Measurements from ENCODE around the gene RPS15. TPM values are rescaled to one million over a fixed set of nuclear protein-coding genes. Genes with fewer than 3 reads are reported as not detected.

The RPS15 gene
- total and polyA plus RNA-seq, 9 of the 15 experiments (the other 6 are each of a cell fraction or from before 2014, with no cell fraction given): 605 to 2,791 (median 957) TPM

DNA sequence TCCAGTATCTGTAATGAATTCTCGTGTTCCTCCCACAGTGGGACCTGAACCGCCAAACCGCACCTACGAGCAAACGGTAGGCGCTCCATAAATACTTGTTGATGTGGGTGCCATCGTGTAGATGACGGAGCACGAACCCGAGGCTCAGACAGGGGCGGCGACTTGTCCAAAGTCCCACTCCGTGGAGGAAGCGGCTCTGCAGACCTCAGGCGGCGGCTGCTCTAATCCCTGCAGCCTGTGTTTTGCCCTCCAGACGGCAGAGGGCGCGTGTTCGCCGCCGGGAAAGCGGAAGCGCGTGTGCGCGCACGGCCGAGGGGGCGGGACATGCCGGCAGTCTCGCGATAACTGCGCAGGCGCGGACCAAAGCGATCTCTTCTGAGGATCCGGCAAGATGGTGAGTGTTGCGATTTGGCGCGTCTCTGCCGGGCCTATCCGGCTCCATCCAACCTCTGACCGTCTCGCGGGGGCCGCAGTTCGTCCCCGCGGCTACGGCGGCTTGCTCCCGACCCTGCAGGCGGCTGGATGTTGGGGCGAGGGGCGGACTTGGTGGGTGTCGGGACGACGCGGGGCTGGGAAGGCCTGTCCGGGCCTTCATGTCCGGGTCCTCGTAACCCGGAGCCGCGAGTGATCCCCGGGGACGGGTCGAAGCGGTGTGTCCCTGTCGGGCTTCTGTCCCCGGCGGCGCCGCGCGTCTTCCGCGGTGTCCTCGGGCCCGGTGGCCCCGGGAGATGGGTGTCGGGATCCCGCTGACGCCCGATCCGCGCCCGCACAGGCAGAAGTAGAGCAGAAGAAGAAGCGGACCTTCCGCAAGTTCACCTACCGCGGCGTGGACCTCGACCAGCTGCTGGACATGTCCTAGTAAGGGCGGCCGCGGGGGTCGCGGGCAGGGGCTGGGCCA is at the start of gene RPS15 (continued):
- TF ChIP-seq, protein P1, sequence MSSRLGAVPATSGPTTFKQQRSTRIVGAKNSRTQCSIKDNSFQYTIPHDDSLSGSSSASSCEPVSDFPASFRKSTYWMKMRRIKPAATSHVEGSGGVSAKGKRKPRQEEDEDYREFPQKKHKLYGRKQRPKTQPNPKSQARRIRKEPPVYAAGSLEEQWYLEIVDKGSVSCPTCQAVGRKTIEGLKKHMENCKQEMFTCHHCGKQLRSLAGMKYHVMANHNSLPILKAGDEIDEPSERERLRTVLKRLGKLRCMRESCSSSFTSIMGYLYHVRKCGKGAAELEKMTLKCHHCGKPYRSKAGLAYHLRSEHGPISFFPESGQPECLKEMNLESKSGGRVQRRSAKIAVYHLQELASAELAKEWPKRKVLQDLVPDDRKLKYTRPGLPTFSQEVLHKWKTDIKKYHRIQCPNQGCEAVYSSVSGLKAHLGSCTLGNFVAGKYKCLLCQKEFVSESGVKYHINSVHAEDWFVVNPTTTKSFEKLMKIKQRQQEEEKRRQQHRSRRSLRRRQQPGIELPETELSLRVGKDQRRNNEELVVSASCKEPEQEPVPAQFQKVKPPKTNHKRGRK (tag; IDR thresholded peaks at IDR 0.05): no peak
- TF ChIP-seq U2AF2 (optimal IDR thresholded peaks at IDR 0.05; ENCODE audit: low read depth, low read length) (no peak), BRD4 (IDR thresholded peaks at IDR 0.05) (peak; percentile 97), FOXP1 (CRISPR knock-in tag; IDR thresholded peaks at IDR 0.05) (peak; percentile 86; the same call in 1 of the 2 replicates), RBM14 (IDR thresholded peaks at IDR 0.05; ENCODE audit: borderline replicate concordance, insufficient read depth, low read depth, low read length) (0 out of 2 replicates have a peak, but pooled peaks have one; percentile 72), FOXK1 (CRISPR knock-in tag; IDR thresholded peaks at IDR 0.05; ENCODE audit: borderline replicate concordance) (no peak; the same call in 1 of the 2 replicates), BCOR (IDR thresholded peaks at IDR 0.05) (peak; percentile 23), HDAC2 (IDR thresholded peaks at IDR 0.05) (peak; percentile 39; the same call in 1 of the 2 replicates), ZNF24 (IDR thresholded peaks at IDR 0.05) (peak; percentile 73; the same call in 1 of the 2 replicates)
- TF ChIP-seq, protein P2, sequence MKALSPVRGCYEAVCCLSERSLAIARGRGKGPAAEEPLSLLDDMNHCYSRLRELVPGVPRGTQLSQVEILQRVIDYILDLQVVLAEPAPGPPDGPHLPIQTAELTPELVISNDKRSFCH (CRISPR knock-in tag; IDR thresholded peaks at IDR 0.05): no peak
- TF ChIP-seq, protein P2 (tag; IDR thresholded peaks at IDR 0.05): peak; percentile 83
- TF ChIP-seq, protein P3, sequence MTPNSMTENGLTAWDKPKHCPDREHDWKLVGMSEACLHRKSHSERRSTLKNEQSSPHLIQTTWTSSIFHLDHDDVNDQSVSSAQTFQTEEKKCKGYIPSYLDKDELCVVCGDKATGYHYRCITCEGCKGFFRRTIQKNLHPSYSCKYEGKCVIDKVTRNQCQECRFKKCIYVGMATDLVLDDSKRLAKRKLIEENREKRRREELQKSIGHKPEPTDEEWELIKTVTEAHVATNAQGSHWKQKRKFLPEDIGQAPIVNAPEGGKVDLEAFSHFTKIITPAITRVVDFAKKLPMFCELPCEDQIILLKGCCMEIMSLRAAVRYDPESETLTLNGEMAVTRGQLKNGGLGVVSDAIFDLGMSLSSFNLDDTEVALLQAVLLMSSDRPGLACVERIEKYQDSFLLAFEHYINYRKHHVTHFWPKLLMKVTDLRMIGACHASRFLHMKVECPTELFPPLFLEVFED (CRISPR knock-in tag; conservative IDR thresholded peaks at IDR 0.05): no peak
- TF ChIP-seq, protein P4, sequence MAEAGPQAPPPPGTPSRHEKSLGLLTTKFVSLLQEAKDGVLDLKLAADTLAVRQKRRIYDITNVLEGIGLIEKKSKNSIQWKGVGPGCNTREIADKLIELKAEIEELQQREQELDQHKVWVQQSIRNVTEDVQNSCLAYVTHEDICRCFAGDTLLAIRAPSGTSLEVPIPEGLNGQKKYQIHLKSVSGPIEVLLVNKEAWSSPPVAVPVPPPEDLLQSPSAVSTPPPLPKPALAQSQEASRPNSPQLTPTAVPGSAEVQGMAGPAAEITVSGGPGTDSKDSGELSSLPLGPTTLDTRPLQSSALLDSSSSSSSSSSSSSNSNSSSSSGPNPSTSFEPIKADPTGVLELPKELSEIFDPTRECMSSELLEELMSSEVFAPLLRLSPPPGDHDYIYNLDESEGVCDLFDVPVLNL (CRISPR knock-in tag; IDR thresholded peaks at IDR 0.05; ENCODE audit: low read depth): peak; percentile 70
- TF ChIP-seq, protein P5, sequence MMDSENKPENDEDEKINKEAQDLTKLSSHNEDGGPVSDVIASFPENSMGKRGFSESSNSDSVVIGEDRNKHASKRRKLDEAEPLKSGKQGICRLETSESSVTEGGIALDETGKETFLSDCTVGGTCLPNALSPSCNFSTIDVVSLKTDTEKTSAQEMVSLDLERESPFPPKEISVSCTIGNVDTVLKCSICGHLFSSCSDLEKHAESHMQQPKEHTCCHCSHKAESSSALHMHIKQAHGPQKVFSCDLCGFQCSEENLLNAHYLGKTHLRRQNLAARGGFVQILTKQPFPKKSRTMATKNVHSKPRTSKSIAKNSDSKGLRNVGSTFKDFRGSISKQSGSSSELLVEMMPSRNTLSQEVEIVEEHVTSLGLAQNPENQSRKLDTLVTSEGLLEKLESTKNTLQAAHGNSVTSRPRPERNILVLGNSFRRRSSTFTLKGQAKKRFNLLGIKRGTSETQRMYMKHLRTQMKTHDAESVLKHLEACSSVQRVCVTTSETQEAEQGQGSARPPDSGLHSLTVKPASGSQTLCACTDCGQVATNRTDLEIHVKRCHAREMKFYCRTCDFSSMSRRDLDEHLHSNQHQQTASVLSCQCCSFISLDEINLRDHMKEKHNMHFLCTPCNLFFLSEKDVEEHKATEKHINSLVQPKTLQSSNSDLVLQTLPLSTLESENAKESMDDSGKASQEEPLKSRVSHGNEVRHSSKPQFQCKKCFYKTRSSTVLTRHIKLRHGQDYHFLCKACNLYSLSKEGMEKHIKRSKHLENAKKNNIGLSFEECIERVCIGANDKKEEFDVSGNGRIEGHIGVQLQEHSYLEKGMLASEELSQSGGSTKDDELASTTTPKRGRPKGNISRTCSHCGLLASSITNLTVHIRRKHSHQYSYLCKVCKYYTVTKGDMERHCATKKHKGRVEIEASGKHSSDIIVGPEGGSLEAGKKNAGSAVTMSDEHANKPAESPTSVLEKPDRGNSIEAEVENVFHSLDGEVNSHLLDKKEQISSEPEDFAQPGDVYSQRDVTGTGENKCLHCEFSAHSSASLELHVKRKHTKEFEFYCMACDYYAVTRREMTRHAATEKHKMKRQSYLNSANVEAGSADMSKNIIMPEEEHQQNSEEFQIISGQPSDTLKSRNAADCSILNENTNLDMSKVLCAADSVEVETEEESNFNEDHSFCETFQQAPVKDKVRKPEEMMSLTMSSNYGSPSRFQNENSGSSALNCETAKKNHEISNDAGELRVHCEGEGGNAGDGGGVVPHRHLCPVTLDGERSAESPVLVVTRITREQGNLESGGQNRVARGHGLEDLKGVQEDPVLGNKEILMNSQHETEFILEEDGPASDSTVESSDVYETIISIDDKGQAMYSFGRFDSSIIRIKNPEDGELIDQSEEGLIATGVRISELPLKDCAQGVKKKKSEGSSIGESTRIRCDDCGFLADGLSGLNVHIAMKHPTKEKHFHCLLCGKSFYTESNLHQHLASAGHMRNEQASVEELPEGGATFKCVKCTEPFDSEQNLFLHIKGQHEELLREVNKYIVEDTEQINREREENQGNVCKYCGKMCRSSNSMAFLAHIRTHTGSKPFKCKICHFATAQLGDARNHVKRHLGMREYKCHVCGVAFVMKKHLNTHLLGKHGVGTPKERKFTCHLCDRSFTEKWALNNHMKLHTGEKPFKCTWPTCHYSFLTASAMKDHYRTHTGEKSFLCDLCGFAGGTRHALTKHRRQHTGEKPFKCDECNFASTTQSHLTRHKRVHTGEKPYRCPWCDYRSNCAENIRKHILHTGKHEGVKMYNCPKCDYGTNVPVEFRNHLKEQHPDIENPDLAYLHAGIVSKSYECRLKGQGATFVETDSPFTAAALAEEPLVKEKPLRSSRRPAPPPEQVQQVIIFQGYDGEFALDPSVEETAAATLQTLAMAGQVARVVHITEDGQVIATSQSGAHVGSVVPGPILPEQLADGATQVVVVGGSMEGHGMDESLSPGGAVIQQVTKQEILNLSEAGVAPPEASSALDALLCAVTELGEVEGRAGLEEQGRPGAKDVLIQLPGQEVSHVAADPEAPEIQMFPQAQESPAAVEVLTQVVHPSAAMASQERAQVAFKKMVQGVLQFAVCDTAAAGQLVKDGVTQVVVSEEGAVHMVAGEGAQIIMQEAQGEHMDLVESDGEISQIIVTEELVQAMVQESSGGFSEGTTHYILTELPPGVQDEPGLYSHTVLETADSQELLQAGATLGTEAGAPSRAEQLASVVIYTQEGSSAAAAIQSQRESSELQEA (IDR thresholded peaks at IDR 0.05; ENCODE audit: low read depth): peak; percentile 57

Measured in K562 (cell line).